ENCODE results near the gene RGS11. TPM values are rescaled to one million over a fixed set of nuclear protein-coding genes. Genes with fewer than 3 reads are reported as not detected.

Gene RGS11
- polyA plus RNA-seq, 2 of the 4 experiments (the other 2 are of a cell fraction): 2.1 to 5.3 TPM

DNA sequence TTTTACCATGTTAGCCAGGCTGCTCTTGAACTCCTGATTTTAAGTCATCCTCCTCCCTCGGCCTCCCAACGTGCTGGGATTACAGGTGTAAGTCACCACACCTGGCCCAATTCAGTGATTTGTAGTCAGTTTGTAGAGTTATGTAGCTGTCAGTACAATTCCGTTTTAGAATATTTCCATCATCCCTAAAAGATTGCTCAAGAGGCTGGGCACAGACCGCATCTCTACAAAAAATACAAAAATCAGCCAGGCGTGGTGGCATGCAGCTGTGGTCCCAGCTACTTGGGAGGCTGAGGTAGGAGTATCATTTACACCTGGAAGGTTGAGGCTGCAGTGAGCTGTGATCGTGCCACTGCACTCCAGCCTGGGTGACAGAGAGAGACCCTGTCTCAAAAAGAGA is 20.6 kb downstream of the RGS11 start:
- WGBS (ENCODE audit: missing lambda C conversion rate): 97% methylated on average over 6 of the region's 6 CpGs
- H3K4me1 ChIP-seq: peaks cover 8% of the 10 kb centered on the region; the same call in 2 of the 3 replicates
- DNase-seq (ENCODE audit: low read depth in 1 of 2, low spot score in 1 of 2) (no peak), ATAC-seq (no peak), FAIRE-seq (no peak)
- H3K4me3 ChIP-seq: no peak overlapping the region
- ChIA-PET POLR2A (no interaction called here), CTCF (interaction anchor here (1.6 kb wide), 1 partner anchor 22 kb away, joined by 4 read pairs; no protein-coding TSS in a partner anchor)
- no peak overlapping the region for H3K27ac ChIP-seq
- TF ChIP-seq RCOR1 (IDR thresholded peaks at IDR 0.05; ENCODE audit: low read depth, low read length) (no peak), MYC (IDR thresholded peaks at IDR 0.05; ENCODE audit: borderline replicate concordance, low read length) (no peak), FOXS1 (CRISPR knock-in tag; IDR thresholded peaks at IDR 0.05) (no peak), CBX8 (IDR thresholded peaks at IDR 0.05) (no peak), RAD21 (conservative IDR thresholded peaks at IDR 0.05 in 1 of 2, IDR thresholded peaks at IDR 0.05 in 1 of 2) (no peak)
- TF ChIP-seq, protein P1, sequence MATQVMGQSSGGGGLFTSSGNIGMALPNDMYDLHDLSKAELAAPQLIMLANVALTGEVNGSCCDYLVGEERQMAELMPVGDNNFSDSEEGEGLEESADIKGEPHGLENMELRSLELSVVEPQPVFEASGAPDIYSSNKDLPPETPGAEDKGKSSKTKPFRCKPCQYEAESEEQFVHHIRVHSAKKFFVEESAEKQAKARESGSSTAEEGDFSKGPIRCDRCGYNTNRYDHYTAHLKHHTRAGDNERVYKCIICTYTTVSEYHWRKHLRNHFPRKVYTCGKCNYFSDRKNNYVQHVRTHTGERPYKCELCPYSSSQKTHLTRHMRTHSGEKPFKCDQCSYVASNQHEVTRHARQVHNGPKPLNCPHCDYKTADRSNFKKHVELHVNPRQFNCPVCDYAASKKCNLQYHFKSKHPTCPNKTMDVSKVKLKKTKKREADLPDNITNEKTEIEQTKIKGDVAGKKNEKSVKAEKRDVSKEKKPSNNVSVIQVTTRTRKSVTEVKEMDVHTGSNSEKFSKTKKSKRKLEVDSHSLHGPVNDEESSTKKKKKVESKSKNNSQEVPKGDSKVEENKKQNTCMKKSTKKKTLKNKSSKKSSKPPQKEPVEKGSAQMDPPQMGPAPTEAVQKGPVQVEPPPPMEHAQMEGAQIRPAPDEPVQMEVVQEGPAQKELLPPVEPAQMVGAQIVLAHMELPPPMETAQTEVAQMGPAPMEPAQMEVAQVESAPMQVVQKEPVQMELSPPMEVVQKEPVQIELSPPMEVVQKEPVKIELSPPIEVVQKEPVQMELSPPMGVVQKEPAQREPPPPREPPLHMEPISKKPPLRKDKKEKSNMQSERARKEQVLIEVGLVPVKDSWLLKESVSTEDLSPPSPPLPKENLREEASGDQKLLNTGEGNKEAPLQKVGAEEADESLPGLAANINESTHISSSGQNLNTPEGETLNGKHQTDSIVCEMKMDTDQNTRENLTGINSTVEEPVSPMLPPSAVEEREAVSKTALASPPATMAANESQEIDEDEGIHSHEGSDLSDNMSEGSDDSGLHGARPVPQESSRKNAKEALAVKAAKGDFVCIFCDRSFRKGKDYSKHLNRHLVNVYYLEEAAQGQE (IDR thresholded peaks at IDR 0.05): no peak
- no peak overlapping the region for H3K4me2 ChIP-seq
- no peaks in the 10 kb centered on the region for H3K9me3 ChIP-seq

- WGBS (ENCODE audit: missing lambda C conversion rate): 94% methylated on average over 25 of the region's 25 CpGs
- ChIA-PET POLR2A (no interaction called here), CTCF (interaction anchor here (1.6 kb wide), 1 partner anchor 23 kb away, joined by 4 read pairs; no protein-coding TSS in a partner anchor)
- Histone ChIP-seq H3K4me3 (no peak overlapping the region), H3K9me3 (no peaks in the 10 kb centered on the region), H3K4me1 (peaks cover 8% of the 10 kb centered on the region; the same call in 2 of the 3 replicates), H3K27ac (no peak overlapping the region), H3K4me2 (no peak overlapping the region)
- ATAC-seq (no peak), FAIRE-seq (no peak), DNase-seq (ENCODE audit: low read depth in 1 of 2, low spot score in 1 of 2) (no peak)
- TF ChIP-seq, protein P2, sequence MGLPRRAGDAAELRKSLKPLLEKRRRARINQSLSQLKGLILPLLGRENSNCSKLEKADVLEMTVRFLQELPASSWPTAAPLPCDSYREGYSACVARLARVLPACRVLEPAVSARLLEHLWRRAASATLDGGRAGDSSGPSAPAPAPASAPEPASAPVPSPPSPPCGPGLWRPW (IDR thresholded peaks at IDR 0.05): no peak
- TF ChIP-seq MAX (IDR thresholded peaks at IDR 0.05): no peak
- no peak for TF ChIP-seq E2F6 (IDR thresholded peaks at IDR 0.05; ENCODE audit: borderline replicate concordance, low read depth)
- no peak for TF ChIP-seq NPAS2 (CRISPR knock-in tag; IDR thresholded peaks at IDR 0.05; ENCODE audit: borderline replicate concordance)
- TF ChIP-seq SREBF2 (IDR thresholded peaks at IDR 0.05): no peak
- no peak for TF ChIP-seq HDAC2 (IDR thresholded peaks at IDR 0.05)
- no peak for TF ChIP-seq ZNF302 (CRISPR knock-in tag; IDR thresholded peaks at IDR 0.05)
- TF ChIP-seq SMC3 (IDR thresholded peaks at IDR 0.05): no peak
- TF ChIP-seq POLR2A (IDR thresholded peaks at IDR 0.05; ENCODE audit: low read length): no peak
- TF ChIP-seq CHD4 (IDR thresholded peaks at IDR 0.05; ENCODE audit: borderline replicate concordance): no peak
- no peak for TF ChIP-seq HOXB13 (CRISPR knock-in tag; IDR thresholded peaks at IDR 0.05; ENCODE audit: low read depth)
- no peak for TF ChIP-seq HOXA7 (CRISPR knock-in tag; IDR thresholded peaks at IDR 0.05)
- TF ChIP-seq ESRRA (IDR thresholded peaks at IDR 0.05; ENCODE audit: borderline replicate concordance, low read length): no peak
Measured at GRCh38 chr16:254461-254860, 21.3 kb downstream of the RGS11 start.

- Histone ChIP-seq H3K4me1 (peaks cover 8% of the 10 kb centered on the region; the same call in 2 of the 3 replicates), H3K4me3 (no peak overlapping the region), H3K27ac (no peak overlapping the region), H3K4me2 (no peak overlapping the region), H3K9me3 (no peaks in the 10 kb centered on the region)
- TF ChIP-seq ESRRA (IDR thresholded peaks at IDR 0.05; ENCODE audit: borderline replicate concordance, low read length): no peak
- no peak for TF ChIP-seq CBX2 (IDR thresholded peaks at IDR 0.05; ENCODE audit: borderline replicate concordance, low read depth)
- no peak for TF ChIP-seq HOXB13 (CRISPR knock-in tag; IDR thresholded peaks at IDR 0.05; ENCODE audit: low read depth)
- TF ChIP-seq MAZ (IDR thresholded peaks at IDR 0.05; ENCODE audit: borderline replicate concordance, low read depth, low read length): no peak
- no peak for TF ChIP-seq NR3C1 (IDR thresholded peaks at IDR 0.05)
- no peak for TF ChIP-seq KDM1A (IDR thresholded peaks at IDR 0.05; ENCODE audit: low read depth)
- TF ChIP-seq HEYL (CRISPR knock-in tag; IDR thresholded peaks at IDR 0.05): no peak
- TF ChIP-seq FOSL2 (IDR thresholded peaks at IDR 0.05): no peak
- no peak for TF ChIP-seq FOSL2 (CRISPR knock-in tag; IDR thresholded peaks at IDR 0.05)
- TF ChIP-seq RARB (CRISPR knock-in tag; IDR thresholded peaks at IDR 0.05): no peak
- TF ChIP-seq, protein P3, sequence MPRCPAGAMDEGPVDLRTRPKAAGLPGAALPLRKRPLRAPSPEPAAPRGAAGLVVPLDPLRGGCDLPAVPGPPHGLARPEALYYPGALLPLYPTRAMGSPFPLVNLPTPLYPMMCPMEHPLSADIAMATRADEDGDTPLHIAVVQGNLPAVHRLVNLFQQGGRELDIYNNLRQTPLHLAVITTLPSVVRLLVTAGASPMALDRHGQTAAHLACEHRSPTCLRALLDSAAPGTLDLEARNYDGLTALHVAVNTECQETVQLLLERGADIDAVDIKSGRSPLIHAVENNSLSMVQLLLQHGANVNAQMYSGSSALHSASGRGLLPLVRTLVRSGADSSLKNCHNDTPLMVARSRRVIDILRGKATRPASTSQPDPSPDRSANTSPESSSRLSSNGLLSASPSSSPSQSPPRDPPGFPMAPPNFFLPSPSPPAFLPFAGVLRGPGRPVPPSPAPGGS (IDR thresholded peaks at IDR 0.05): no peak
- DNase-seq (ENCODE audit: low read depth in 1 of 2, low spot score in 1 of 2): no peak
- WGBS (ENCODE audit: missing lambda C conversion rate): 94% methylated on average over 6 of the region's 6 CpGs
- no peak for ATAC-seq
- CTCF ChIA-PET: interaction anchor here (1.6 kb wide), 1 partner anchor 23 kb away, joined by 4 read pairs; no protein-coding TSS in a partner anchor
- POLR2A ChIA-PET: no interaction called here
- no peak for FAIRE-seq
Measured at GRCh38 chr16:253833-254232, 21.9 kb downstream of the RGS11 start.
